BLaER1 (cell line): ENCODE data around the gene PFDN6.

Source experiments
- H3K27ac ChIP-seq: shearing (Covaris generic); formaldehyde crosslinking; 2 replicates; pipeline ENCODE4 v1.8.1; 2022
- H3K27me3 ChIP-seq: shearing (Covaris generic); formaldehyde crosslinking; 2 replicates; pipeline ENCODE4 v1.8.1; 2022
- H3K36me3 ChIP-seq: shearing (Covaris generic); formaldehyde crosslinking; 2 replicates; pipeline ENCODE4 v1.8.1; 2022
- H3K4me1 ChIP-seq: shearing (Covaris generic); formaldehyde crosslinking; 2 replicates; pipeline ENCODE4 v1.8.1; 2022
- H3K4me2 ChIP-seq: shearing (Covaris generic); formaldehyde crosslinking; 2 replicates; pipeline ENCODE4 v1.8.1; 2022
- H3K4me3 ChIP-seq: shearing (Covaris generic); formaldehyde crosslinking; 2 replicates; pipeline ENCODE4 v1.8.1; 2022
- H3K9ac ChIP-seq: shearing (Covaris generic); formaldehyde crosslinking; 2 replicates; pipeline ENCODE4 v1.8.1; 2022
- H3K9me3 ChIP-seq: shearing (Covaris generic); formaldehyde crosslinking; 2 replicates; pipeline ENCODE4 v1.8.1; 2022
- H4K20me1 ChIP-seq: shearing (Covaris generic); formaldehyde crosslinking; 2 replicates; pipeline ENCODE4 v1.8.1; 2022
- Cebpa-rat ChIP-seq: shearing (Covaris generic); IDR thresholded peaks from 2 replicates; pipeline ENCODE4 v1.8.1; 2022

PFDN6 gene

DNA sequence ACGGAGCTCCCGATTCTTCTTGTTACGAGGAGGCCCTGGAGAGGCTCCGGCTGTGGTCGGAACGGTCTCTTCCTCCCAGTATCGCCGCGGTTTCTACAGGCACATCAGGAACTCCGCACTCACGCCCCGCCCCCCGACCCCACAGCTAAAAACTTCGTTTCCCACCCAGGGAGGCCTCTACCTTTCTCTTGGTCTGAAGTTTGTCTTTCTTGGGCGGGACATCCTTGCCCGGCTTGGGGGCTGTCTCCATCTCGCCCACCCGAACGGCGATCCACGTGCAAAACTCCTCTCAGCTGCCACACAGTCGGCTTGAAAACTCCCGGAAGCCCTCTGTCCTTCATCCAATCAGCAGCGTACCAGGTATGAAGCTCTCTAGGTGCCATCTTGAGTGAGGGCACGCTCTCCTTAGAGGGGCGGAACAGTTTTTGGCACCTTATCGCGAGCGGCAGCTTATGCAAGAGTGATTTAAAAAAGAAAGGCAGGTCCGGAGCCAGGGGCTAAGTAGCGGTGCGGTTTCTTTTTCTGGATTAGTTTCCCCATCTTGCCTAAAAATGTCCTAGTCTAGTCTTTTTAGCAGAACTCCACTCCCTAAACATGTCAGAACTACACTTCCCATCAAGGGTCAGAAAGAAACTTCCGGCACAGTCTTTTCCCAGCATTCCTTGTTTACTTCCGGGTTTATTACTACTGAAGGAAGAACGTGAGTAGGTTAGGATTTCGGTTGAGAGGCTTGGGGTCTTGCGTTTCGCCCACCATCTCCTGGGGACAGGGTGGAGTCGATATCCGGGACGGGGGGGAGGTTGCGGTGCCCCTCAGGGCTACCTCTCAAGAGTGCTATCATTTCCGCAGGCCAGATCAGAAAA lies at the start of gene PFDN6, which contains the start of gene WDR46:
PFDN6 (plus strand) TSS at position 681 of the 863 bp plus-strand sequence. CDS start 256 bp downstream, outside the sequence.
WDR46 (minus strand) TSS at position 319 of the 863 bp plus-strand sequence; CDS start at position 250, 69 bp downstream.
- Histone ChIP-seq H3K4me3 (peak within 1 kb of the TSS; percentile 87), H3K4me2 (peak within 1 kb of the TSS; percentile 95), H3K9ac (peak within 1 kb of the TSS; percentile 87), H3K36me3 (peaks cover 75% of the 10 kb centered on the region), H3K4me1 (peaks cover 28% of the 10 kb centered on the region), H3K27me3 (no peaks in the 10 kb centered on the region), H3K27ac (peak within 1 kb of the TSS; percentile 84), H3K9me3 (no peaks in the 10 kb centered on the region), H4K20me1 (peaks cover 28% of the 10 kb centered on the region; the same call in 1 of the 2 replicates)
- no peak for TF ChIP-seq Cebpa-rat

DNA sequence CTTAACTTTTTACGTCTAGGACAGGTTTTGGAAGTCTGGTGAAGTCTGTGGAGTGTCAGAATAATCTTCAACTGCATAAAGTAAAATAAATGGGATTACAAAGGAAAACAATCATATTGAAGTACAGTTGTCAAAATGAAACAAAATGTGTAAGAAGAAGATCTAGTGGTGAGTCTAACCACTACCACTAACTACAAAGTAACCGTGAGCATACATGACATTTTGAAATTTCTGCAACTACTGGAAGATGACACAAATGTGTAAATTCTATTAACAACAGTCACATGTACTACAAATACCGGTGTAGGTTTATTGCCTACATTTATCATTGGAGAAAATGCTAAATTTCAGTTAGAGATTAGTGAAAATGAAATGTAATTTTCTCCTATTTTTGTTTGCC lies 47.4 kb upstream of the PFDN6 start:
- TF ChIP-seq Cebpa-rat, result no peak
- no peak overlapping the region for H3K4me3 ChIP-seq
- no peaks in the 10 kb centered on the region for H3K9me3 ChIP-seq
- no peaks in the 10 kb centered on the region for H4K20me1 ChIP-seq
- no peaks in the 10 kb centered on the region for H3K4me1 ChIP-seq
- no peak overlapping the region for H3K9ac ChIP-seq
- H3K27ac ChIP-seq, result no peak overlapping the region
- no peaks in the 10 kb centered on the region for H3K27me3 ChIP-seq
- H3K36me3 ChIP-seq, result no peaks in the 10 kb centered on the region
- H3K4me2 ChIP-seq, result no peak overlapping the region

DNA sequence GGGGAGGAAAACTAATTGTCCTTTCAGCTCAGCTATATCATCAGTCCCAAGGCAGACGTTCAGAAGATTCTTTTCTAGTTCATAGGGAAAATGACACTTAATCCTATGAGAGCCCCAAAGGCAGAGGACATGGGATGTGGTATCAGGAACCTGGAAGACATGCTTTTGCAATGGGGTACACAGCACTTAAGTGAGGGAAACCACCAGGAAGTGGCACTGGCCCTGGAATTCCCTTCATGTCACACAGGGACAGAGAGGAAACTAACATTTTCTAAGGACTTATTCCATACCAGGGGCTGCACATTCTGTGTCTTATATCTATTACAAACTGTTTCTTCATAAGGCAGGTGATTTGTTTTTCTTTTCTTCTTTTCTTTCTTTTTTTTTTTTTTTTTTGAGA lies 45.9 kb upstream of the PFDN6 start:
- no peaks in the 10 kb centered on the region for H4K20me1 ChIP-seq
- no peak for TF ChIP-seq Cebpa-rat
- H3K27ac ChIP-seq, result no peak overlapping the region
- H3K4me3 ChIP-seq, result no peak overlapping the region
- no peaks in the 10 kb centered on the region for H3K4me1 ChIP-seq
- H3K27me3 ChIP-seq, result no peaks in the 10 kb centered on the region
- no peak overlapping the region for H3K4me2 ChIP-seq
- H3K9ac ChIP-seq, result no peak overlapping the region
- no peaks in the 10 kb centered on the region for H3K9me3 ChIP-seq
- no peaks in the 10 kb centered on the region for H3K36me3 ChIP-seq

- no peaks in the 10 kb centered on the region for H3K9me3 ChIP-seq
- H3K4me1 ChIP-seq, result peaks cover 20% of the 10 kb centered on the region
- peak overlapping the region; percentile 87 for H3K27ac ChIP-seq
- H3K27me3 ChIP-seq, result no peaks in the 10 kb centered on the region
- TF ChIP-seq Cebpa-rat, result no peak
- peak overlapping the region; percentile 71 for H3K4me3 ChIP-seq
- H4K20me1 ChIP-seq, result no peaks in the 10 kb centered on the region
- peaks cover 23% of the 10 kb centered on the region for H3K36me3 ChIP-seq
- H3K4me2 ChIP-seq, result peak overlapping the region; percentile 96
- peak overlapping the region; percentile 87 for H3K9ac ChIP-seq
These were observed 41.3 kb upstream of the PFDN6 start for GRCh38 chr6:33247977-33248642.

- Histone ChIP-seq H3K4me1 (peaks cover 20% of the 10 kb centered on the region), H3K27ac (peak overlapping the region; percentile 87), H4K20me1 (no peaks in the 10 kb centered on the region), H3K9me3 (no peaks in the 10 kb centered on the region), H3K4me2 (peak overlapping the region; percentile 96), H3K36me3 (peaks cover 23% of the 10 kb centered on the region), H3K4me3 (peak overlapping the region; percentile 71), H3K27me3 (no peaks in the 10 kb centered on the region), H3K9ac (peak overlapping the region; percentile 87)
- TF ChIP-seq Cebpa-rat, result no peak
These were observed 40.8 kb upstream of the PFDN6 start for GRCh38 chr6:33248643-33248931.

GRCh38 chr6:33248932-33249731 lies 40.3 kb upstream of the PFDN6 start:
- Histone ChIP-seq H3K4me2 (peak overlapping the region; percentile 96), H3K4me3 (peak overlapping the region; percentile 71), H3K4me1 (peaks cover 20% of the 10 kb centered on the region), H3K9me3 (no peaks in the 10 kb centered on the region), H3K27me3 (no peaks in the 10 kb centered on the region), H3K9ac (peak overlapping the region; percentile 87), H4K20me1 (no peaks in the 10 kb centered on the region), H3K36me3 (peaks cover 25% of the 10 kb centered on the region), H3K27ac (peak overlapping the region; percentile 90)
- TF ChIP-seq Cebpa-rat, result no peak

DNA sequence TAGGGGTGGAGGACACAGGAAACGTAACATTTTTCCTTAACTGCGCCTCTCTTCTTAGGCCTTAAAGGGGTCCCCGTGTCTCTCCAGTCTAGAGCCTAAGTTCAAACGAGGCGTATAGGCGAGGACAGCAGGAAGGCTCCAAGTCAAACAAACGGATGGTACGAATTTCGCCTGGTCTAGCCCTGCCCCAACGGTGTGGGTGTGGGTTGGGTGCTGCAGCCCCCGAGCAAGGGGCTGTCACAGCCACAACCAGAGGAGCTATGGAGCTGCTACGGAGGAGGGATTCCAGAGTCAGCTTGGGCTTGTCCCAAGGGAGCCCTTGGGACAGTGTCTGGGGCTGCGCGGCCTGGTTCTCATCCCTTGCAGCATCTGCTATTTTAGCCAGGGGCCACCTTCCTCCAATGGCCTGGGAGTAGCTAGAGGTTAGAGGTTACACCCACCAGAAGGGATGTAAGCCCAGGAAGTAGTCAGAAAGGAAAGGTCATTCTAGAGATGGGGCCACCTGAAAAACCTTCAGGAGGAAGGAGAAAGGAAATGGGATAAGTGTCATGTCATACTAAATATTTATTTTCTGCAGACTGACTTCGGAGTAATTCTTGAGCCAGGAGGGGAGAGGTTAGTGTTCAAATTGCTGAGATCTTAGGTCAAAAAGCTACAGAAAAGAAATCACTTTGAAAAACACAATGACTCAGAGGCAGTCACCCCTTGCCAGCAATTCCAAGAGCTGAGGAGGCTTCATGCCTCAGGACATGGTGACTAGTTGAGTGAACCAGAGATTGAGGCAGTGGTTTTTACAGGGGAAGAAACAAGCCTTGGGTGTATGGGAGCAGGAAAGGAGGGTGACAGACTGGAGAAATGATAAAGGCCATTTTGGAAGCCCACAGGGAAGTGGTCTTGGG lies 39.4 kb upstream of the PFDN6 start:
- Histone ChIP-seq H3K27ac (peak overlapping the region; percentile 90), H3K4me3 (peak overlapping the region; percentile 71), H3K4me2 (peak overlapping the region; percentile 96), H4K20me1 (no peaks in the 10 kb centered on the region), H3K27me3 (no peaks in the 10 kb centered on the region), H3K4me1 (peaks cover 20% of the 10 kb centered on the region), H3K36me3 (peaks cover 33% of the 10 kb centered on the region), H3K9me3 (no peaks in the 10 kb centered on the region), H3K9ac (peak overlapping the region; percentile 87)
- no peak for TF ChIP-seq Cebpa-rat

GRCh38 chr6:33250731-33251130 lies 38.7 kb upstream of the PFDN6 start:
- peaks cover 41% of the 10 kb centered on the region for H3K36me3 ChIP-seq
- peaks cover 20% of the 10 kb centered on the region for H3K4me1 ChIP-seq
- peak overlapping the region; percentile 71; the same call in 1 of the 2 replicates for H3K4me3 ChIP-seq
- no peaks in the 10 kb centered on the region for H4K20me1 ChIP-seq
- H3K9me3 ChIP-seq, result no peaks in the 10 kb centered on the region
- H3K27me3 ChIP-seq, result no peaks in the 10 kb centered on the region
- peak overlapping the region; percentile 87; the same call in 1 of the 2 replicates for H3K9ac ChIP-seq
- no peak for TF ChIP-seq Cebpa-rat
- H3K4me2 ChIP-seq, result peak overlapping the region; percentile 96
- peak overlapping the region; percentile 90; the same call in 1 of the 2 replicates for H3K27ac ChIP-seq
